ENCODE measurements around the gene OTOP2. TPM values are rescaled to one million over a fixed set of nuclear protein-coding genes. Genes with fewer than 3 reads are reported as not detected.

The OTOP2 gene
- total RNA-seq, 4 donors from 2014 or later, result not detected

- intact Hi-C loops (cut with DNase I; ENCODE audit: low total_unique reads), result no loop called here
- no peak for DNase-seq (ENCODE audit: low spot score in 2 of 2)
- 56 to 58% methylated on average over 8 of the region's 8 CpGs for WGBS, 2 donors
Measured at GRCh38 chr17:74950207-74950606, 26.1 kb downstream of the OTOP2 start.

GRCh38 chr17:74951065-74951464, 27.0 kb downstream of the OTOP2 start:
- H3K4me3 ChIP-seq (ENCODE audit: low read depth, poor library complexity, severe bottlenecking), result no peak overlapping the region
- intact Hi-C loops (cut with DNase I; ENCODE audit: low total_unique reads), result no loop called here
- no peak for TF ChIP-seq POLR2A (IDR thresholded peaks at IDR 0.05)
- no peak for TF ChIP-seq CTCF (IDR thresholded peaks at IDR 0.05)
- WGBS, 2 donors, result 40 to 49% methylated on average over 1 to 3 of the region's 3 CpGs
- DNase-seq (ENCODE audit: low spot score in 2 of 2), result peak in 1 of 2 donors; percentile 81

More at GRCh38 chr17:74950207-74950606, 26.1 kb downstream of the OTOP2 start:
- TF ChIP-seq POLR2A (IDR thresholded peaks at IDR 0.05) (no peak), CTCF (IDR thresholded peaks at IDR 0.05) (no peak)
- H3K4me3 ChIP-seq (ENCODE audit: low read depth, poor library complexity, severe bottlenecking), result no peak overlapping the region

GRCh38 chr17:74951680-74952421, 27.8 kb downstream of the OTOP2 start:
- intact Hi-C loops (cut with DNase I; ENCODE audit: low total_unique reads), result no loop called here
- H3K4me3 ChIP-seq (ENCODE audit: low read depth, poor library complexity, severe bottlenecking), result no peak overlapping the region
- DNase-seq (ENCODE audit: low spot score in 2 of 2), result peak in 1 of 2 donors; percentile 84
- WGBS, 2 donors, result 72 to 79% methylated on average over 15 to 26 of the region's 32 CpGs
- TF ChIP-seq POLR2A (IDR thresholded peaks at IDR 0.05) (no peak), CTCF (IDR thresholded peaks at IDR 0.05) (no peak)

- 65 to 68% methylated on average over 24 of the region's 24 CpGs for WGBS, 2 donors
- no peak for TF ChIP-seq CTCF (IDR thresholded peaks at IDR 0.05)
- no peak for TF ChIP-seq POLR2A (IDR thresholded peaks at IDR 0.05)
- intact Hi-C loops (cut with DNase I; ENCODE audit: low total_unique reads), result no loop called here
- no peak overlapping the region for H3K4me3 ChIP-seq (ENCODE audit: low read depth, poor library complexity, severe bottlenecking)
- peak in 1 of 2 donors; percentile 80 for DNase-seq (ENCODE audit: low spot score in 2 of 2)
Measured at GRCh38 chr17:74952431-74953133, 28.5 kb downstream of the OTOP2 start.

- intact Hi-C loops (cut with DNase I; ENCODE audit: low total_unique reads), result no loop called here
- WGBS, 2 donors, result 79 to 87% methylated on average over 11 of the region's 11 CpGs
- no peak overlapping the region for H3K4me3 ChIP-seq (ENCODE audit: low read depth, poor library complexity, severe bottlenecking)
- DNase-seq (ENCODE audit: low spot score in 2 of 2), result no peak
- TF ChIP-seq POLR2A (IDR thresholded peaks at IDR 0.05), result no peak
- no peak for TF ChIP-seq CTCF (IDR thresholded peaks at IDR 0.05)
Measured at GRCh38 chr17:74953134-74953687, 29.1 kb downstream of the OTOP2 start.
